ENCODE data around the gene APPBP2. TPM values are rescaled to one million over a fixed set of nuclear protein-coding genes. Genes with fewer than 3 reads are reported as not detected.
A peak's percentile ranks its signal among the peaks of the same experiment; 100 is the strongest.

Gene APPBP2
- total and polyA plus RNA-seq, 2 donors (not counting 3 experiments of a cell fraction or from before 2014, with no cell fraction given), result 8.4 to 49.1 TPM

DNA sequence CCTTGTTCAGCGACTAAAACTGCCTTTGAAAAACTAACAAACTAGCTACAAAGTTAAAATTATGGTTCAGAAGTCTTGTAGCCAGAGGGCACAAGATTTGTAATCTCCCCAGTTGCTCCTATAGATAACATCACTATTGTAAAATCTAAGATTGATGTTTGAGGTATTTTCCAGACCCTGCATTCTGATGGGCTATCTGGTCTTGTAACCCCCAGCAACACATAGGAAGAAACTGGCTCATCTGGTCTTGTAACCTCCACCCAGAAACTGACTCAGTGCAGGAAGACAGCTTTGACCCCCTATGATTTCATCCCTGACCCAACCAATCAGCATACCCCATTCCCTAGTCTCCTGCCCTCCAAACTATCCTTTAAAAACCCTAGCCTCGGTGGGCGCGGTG lies 116.0 kb downstream of the APPBP2 start:
- no peak overlapping the region for H3K4me3 ChIP-seq (replicated peaks in 1 of 3; ENCODE audit: insufficient read depth in 1 of 3, low read depth in 1 of 3, low read length in 3 of 3)
- dilution Hi-C loops (cut with MboI; ENCODE audit: extremely low pct_ligation_motif_present, low sequenced_read_pairs), result no loop called here
- H3K27me3 ChIP-seq (ENCODE audit: control insufficient read depth in 2 of 2, insufficient read depth in 2 of 2, low read length in 2 of 2), result no peaks in the 10 kb centered on the region
- H3K4me1 ChIP-seq (ENCODE audit: control insufficient read depth, extremely low read depth, insufficient read depth, low read length), result no peaks in the 10 kb centered on the region
- H3K9ac ChIP-seq (replicated peaks; ENCODE audit: extremely low read depth, insufficient read depth, low read length), result no peak overlapping the region
- POLR2A ChIA-PET, result no interaction called here
- no peak overlapping the region for H3K27ac ChIP-seq (ENCODE audit: insufficient read depth, low read depth, low read length)
- H3K79me2 ChIP-seq (ENCODE audit: control insufficient read depth, insufficient read depth, low read length), result no peaks in the 10 kb centered on the region
- TF ChIP-seq EZH2 (IDR thresholded peaks at IDR 0.05; ENCODE audit: borderline replicate concordance, low read depth, low read length, severe bottlenecking) (no peak), FOS (IDR thresholded peaks at IDR 0.05; ENCODE audit: borderline replicate concordance, insufficient read depth, low read length) (no peak), JUN (IDR thresholded peaks at IDR 0.05; ENCODE audit: borderline replicate concordance, insufficient read depth, insufficient read length, low read depth) (no peak), POLR2AphosphoS5 (IDR thresholded peaks at IDR 0.05; ENCODE audit: insufficient read depth, low read depth, low read length) (no peak), MYC (IDR thresholded peaks at IDR 0.05; ENCODE audit: low read depth, low read length) (no peak), POLR2A (IDR thresholded peaks at IDR 0.05; ENCODE audit: low read depth, low read length) (no peak), GATA2 (IDR thresholded peaks at IDR 0.05; ENCODE audit: insufficient read depth, insufficient read length, low read depth, low read length) (no peak)
- TF ChIP-seq, protein P1, sequence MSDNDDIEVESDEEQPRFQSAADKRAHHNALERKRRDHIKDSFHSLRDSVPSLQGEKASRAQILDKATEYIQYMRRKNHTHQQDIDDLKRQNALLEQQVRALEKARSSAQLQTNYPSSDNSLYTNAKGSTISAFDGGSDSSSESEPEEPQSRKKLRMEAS (IDR thresholded peaks at IDR 0.05; ENCODE audit: insufficient read depth, insufficient read length), result no peak
- FAIRE-seq (no peak), DNase-seq (ENCODE audit: low read depth, low spot score) (no peak)
- H3K9me1 ChIP-seq (replicated peaks; ENCODE audit: control insufficient read depth, extremely low read depth, insufficient read depth, low read length), result no peaks in the 10 kb centered on the region
- no peak overlapping the region for H2AFZ ChIP-seq (ENCODE audit: low read depth, low read length)
- no TSS peak for BruUV-seq (replicated peaks)
- no peak overlapping the region for H3K4me2 ChIP-seq (ENCODE audit: insufficient read depth, low read length)
- intact Hi-C loops (cut with micrococcal nuclease), result no loop called here
- no peaks in the 10 kb centered on the region for H3K9me3 ChIP-seq (replicated peaks; ENCODE audit: control insufficient read depth, insufficient read depth, low read length)
- no peaks in the 10 kb centered on the region for H3K36me3 ChIP-seq (ENCODE audit: control insufficient read depth in 2 of 2, extremely low read depth in 1 of 2, insufficient read depth in 2 of 2, low read length in 2 of 2)
- CTCF ChIA-PET, result interaction anchor here (0.6 to 1.0 kb wide), 2 partner anchors 11 to 178 kb away, joined by 4 read pairs; no protein-coding TSS in a partner anchor
- no peaks in the 10 kb centered on the region for H4K20me1 ChIP-seq (replicated peaks; ENCODE audit: control insufficient read depth, extremely low read depth, insufficient read depth, low read length)

DNA sequence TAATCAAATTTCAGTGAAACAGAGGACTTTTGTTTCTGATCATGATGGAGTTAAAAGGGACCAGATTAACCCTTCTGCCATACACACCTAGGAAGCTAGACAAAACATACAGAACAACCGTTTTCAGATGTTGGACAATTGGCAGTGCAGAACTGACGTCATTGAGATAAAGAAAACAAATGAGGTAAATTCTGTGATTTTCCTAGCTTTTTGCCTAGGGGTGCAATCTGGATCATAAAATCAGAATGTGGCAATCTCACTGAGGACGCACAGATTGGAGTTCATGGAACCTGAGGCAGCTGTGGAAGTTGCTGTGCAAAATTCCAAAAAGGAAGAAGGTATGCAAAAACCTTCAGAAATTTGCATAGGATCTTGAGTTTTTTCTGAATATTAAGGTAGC lies 119.2 kb downstream of the APPBP2 start:
- H2AFZ ChIP-seq (ENCODE audit: low read depth, low read length), result no peak overlapping the region
- H4K20me1 ChIP-seq (replicated peaks; ENCODE audit: control insufficient read depth, extremely low read depth, insufficient read depth, low read length), result no peaks in the 10 kb centered on the region
- dilution Hi-C loops (cut with MboI; ENCODE audit: extremely low pct_ligation_motif_present, low sequenced_read_pairs), result no loop called here
- ChIA-PET CTCF (interaction anchor here (0.7 to 2.9 kb wide), 2 partner anchors 10 to 14 kb away, joined by 3 to 9 read pairs; no protein-coding TSS in a partner anchor), POLR2A (no interaction called here)
- H3K4me1 ChIP-seq (ENCODE audit: control insufficient read depth, extremely low read depth, insufficient read depth, low read length), result no peaks in the 10 kb centered on the region
- no TSS peak for BruUV-seq (replicated peaks)
- H3K4me3 ChIP-seq (replicated peaks in 1 of 3; ENCODE audit: insufficient read depth in 1 of 3, low read depth in 1 of 3, low read length in 3 of 3), result no peak overlapping the region
- no peak overlapping the region for H3K9ac ChIP-seq (replicated peaks; ENCODE audit: extremely low read depth, insufficient read depth, low read length)
- no peaks in the 10 kb centered on the region for H3K27me3 ChIP-seq (ENCODE audit: control insufficient read depth in 2 of 2, insufficient read depth in 2 of 2, low read length in 2 of 2)
- FAIRE-seq, result peak; percentile 15
- no peak overlapping the region for H3K4me2 ChIP-seq (ENCODE audit: insufficient read depth, low read length)
- H3K9me1 ChIP-seq (replicated peaks; ENCODE audit: control insufficient read depth, extremely low read depth, insufficient read depth, low read length), result no peaks in the 10 kb centered on the region
- no peak for DNase-seq (ENCODE audit: low read depth, low spot score)
- intact Hi-C loops (cut with micrococcal nuclease), result no loop called here
- H3K36me3 ChIP-seq (ENCODE audit: control insufficient read depth in 2 of 2, extremely low read depth in 1 of 2, insufficient read depth in 2 of 2, low read length in 2 of 2), result no peaks in the 10 kb centered on the region
- H3K79me2 ChIP-seq (ENCODE audit: control insufficient read depth, insufficient read depth, low read length), result no peaks in the 10 kb centered on the region
- TF ChIP-seq FOS (IDR thresholded peaks at IDR 0.05; ENCODE audit: borderline replicate concordance, insufficient read depth, low read length) (no peak), GATA2 (IDR thresholded peaks at IDR 0.05; ENCODE audit: insufficient read depth, insufficient read length, low read depth, low read length) (no peak), MYC (IDR thresholded peaks at IDR 0.05; ENCODE audit: low read depth, low read length) (no peak), POLR2A (IDR thresholded peaks at IDR 0.05; ENCODE audit: low read depth, low read length) (no peak), EZH2 (IDR thresholded peaks at IDR 0.05; ENCODE audit: borderline replicate concordance, low read depth, low read length, severe bottlenecking) (no peak), JUN (IDR thresholded peaks at IDR 0.05; ENCODE audit: borderline replicate concordance, insufficient read depth, insufficient read length, low read depth) (no peak), POLR2AphosphoS5 (IDR thresholded peaks at IDR 0.05; ENCODE audit: insufficient read depth, low read depth, low read length) (no peak)
- TF ChIP-seq, protein P2, sequence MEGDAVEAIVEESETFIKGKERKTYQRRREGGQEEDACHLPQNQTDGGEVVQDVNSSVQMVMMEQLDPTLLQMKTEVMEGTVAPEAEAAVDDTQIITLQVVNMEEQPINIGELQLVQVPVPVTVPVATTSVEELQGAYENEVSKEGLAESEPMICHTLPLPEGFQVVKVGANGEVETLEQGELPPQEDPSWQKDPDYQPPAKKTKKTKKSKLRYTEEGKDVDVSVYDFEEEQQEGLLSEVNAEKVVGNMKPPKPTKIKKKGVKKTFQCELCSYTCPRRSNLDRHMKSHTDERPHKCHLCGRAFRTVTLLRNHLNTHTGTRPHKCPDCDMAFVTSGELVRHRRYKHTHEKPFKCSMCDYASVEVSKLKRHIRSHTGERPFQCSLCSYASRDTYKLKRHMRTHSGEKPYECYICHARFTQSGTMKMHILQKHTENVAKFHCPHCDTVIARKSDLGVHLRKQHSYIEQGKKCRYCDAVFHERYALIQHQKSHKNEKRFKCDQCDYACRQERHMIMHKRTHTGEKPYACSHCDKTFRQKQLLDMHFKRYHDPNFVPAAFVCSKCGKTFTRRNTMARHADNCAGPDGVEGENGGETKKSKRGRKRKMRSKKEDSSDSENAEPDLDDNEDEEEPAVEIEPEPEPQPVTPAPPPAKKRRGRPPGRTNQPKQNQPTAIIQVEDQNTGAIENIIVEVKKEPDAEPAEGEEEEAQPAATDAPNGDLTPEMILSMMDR (IDR thresholded peaks at IDR 0.05; ENCODE audit: extremely low read depth in 1 of 2, insufficient read depth in 1 of 2, low read depth in 1 of 2, low read length in 2 of 2), result no peak
- TF ChIP-seq, protein P1 (IDR thresholded peaks at IDR 0.05; ENCODE audit: insufficient read depth, insufficient read length), result no peak
- no peaks in the 10 kb centered on the region for H3K9me3 ChIP-seq (replicated peaks; ENCODE audit: control insufficient read depth, insufficient read depth, low read length)
- no peak overlapping the region for H3K27ac ChIP-seq (ENCODE audit: insufficient read depth, low read depth, low read length)
